Skeletal muscle satellite cell (primary cell): ENCODE measurements around the gene DDX20. TPM values are rescaled to one million over a fixed set of nuclear protein-coding genes. Genes with fewer than 3 reads are reported as not detected.

Experiments used
- H3K27me3 ChIP-seq: 2 replicates; pipeline ENCODE4 v1.7.0; 2013; ENCODE audit warnings: low read length; ENCODE audit not compliant: control insufficient read depth, insufficient read depth
- H3K36me3 ChIP-seq: 2 replicates; pipeline ENCODE4 v1.7.0; 2013; ENCODE audit warnings: mild to moderate bottlenecking, control low read depth, low read length; ENCODE audit not compliant: insufficient read depth
- H3K4me1 ChIP-seq: 2 replicates; pipeline ENCODE4 v1.7.0; 2013; ENCODE audit warnings: low read length; ENCODE audit not compliant: control insufficient read depth, insufficient read depth
- H3K4me2 ChIP-seq: 2 replicates; pipeline ENCODE4 v1.7.0; 2013; ENCODE audit warnings: mild to moderate bottlenecking, low read length
- H3K4me3 ChIP-seq: 2 replicates; pipeline ENCODE4 v1.7.0; 2013; ENCODE audit warnings: low read length
- H3K9ac ChIP-seq: 2 replicates; pipeline ENCODE4 v1.7.0; 2013; ENCODE audit warnings: mild to moderate bottlenecking, low read depth, low read length, moderate library complexity
- H3K9me3 ChIP-seq: replicated peaks from 2 replicates; pipeline ENCODE4 v1.7.0; 2013; ENCODE audit warnings: mild to moderate bottlenecking, control low read depth, low read length
- total RNA-seq: library from RNA; depleted of rRNA; stranded (reverse); fragments of >200 nt; gene quantifications from 2 replicates; pipeline ENCODE4 v1.2.3, GENCODE V29; 2012; rRNA removed

The DDX20 gene
- 15.0 and 19.9 TPM in 2 replicates for total RNA-seq

GRCh38 chr1:111755331-111756123 lies at the start of gene DDX20:
Gene DDX20, plus strand, starts transcription at chr1:111755901. Its CDS starts 24 bp downstream, at chr1:111755925.
- H3K4me1 ChIP-seq, result peaks cover 17% of the 10 kb centered on the region
- H3K4me3 ChIP-seq, result peak within 1 kb of the TSS; percentile 77
- peak within 1 kb of the TSS; percentile 93 for H3K4me2 ChIP-seq
- no peaks in the 10 kb centered on the region for H3K9me3 ChIP-seq
- H3K27me3 ChIP-seq, result peaks cover 3% of the 10 kb centered on the region
- peaks cover 4% of the 10 kb centered on the region for H3K36me3 ChIP-seq
- H3K9ac ChIP-seq, result peak within 1 kb of the TSS; percentile 80

- no peak overlapping the region for H3K9ac ChIP-seq
- H3K4me1 ChIP-seq, result peaks cover 9% of the 10 kb centered on the region
- peaks cover 37% of the 10 kb centered on the region for H3K36me3 ChIP-seq
Observed at GRCh38 chr1:111706921-111707320, 48.8 kb upstream of the DDX20 start.

GRCh38 chr1:111707906-111708305 lies 47.8 kb upstream of the DDX20 start:
- H3K9ac ChIP-seq, result no peak overlapping the region
- peaks cover 33% of the 10 kb centered on the region for H3K36me3 ChIP-seq
- no peak overlapping the region for H3K4me2 ChIP-seq

More at GRCh38 chr1:111706921-111707320, 48.8 kb upstream of the DDX20 start:
- Histone ChIP-seq H3K4me2 (no peak overlapping the region), H3K27me3 (no peaks in the 10 kb centered on the region), H3K4me3 (no peak overlapping the region), H3K9me3 (no peaks in the 10 kb centered on the region)

GRCh38 chr1:111709986-111710385 lies 45.7 kb upstream of the DDX20 start:
- Histone ChIP-seq H3K9ac (no peak overlapping the region), H3K4me3 (no peak overlapping the region), H3K4me1 (peaks cover 9% of the 10 kb centered on the region), H3K4me2 (no peak overlapping the region), H3K27me3 (no peaks in the 10 kb centered on the region), H3K9me3 (no peaks in the 10 kb centered on the region), H3K36me3 (peaks cover 20% of the 10 kb centered on the region)

More at GRCh38 chr1:111707906-111708305, 47.8 kb upstream of the DDX20 start:
- Histone ChIP-seq H3K9me3 (no peaks in the 10 kb centered on the region), H3K4me1 (peaks cover 9% of the 10 kb centered on the region), H3K27me3 (no peaks in the 10 kb centered on the region), H3K4me3 (no peak overlapping the region)

- Histone ChIP-seq H3K4me1 (peaks cover 9% of the 10 kb centered on the region), H3K9me3 (no peaks in the 10 kb centered on the region), H3K27me3 (no peaks in the 10 kb centered on the region), H3K9ac (no peak overlapping the region), H3K4me3 (no peak overlapping the region), H3K4me2 (no peak overlapping the region), H3K36me3 (no peaks in the 10 kb centered on the region)
Observed at GRCh38 chr1:111716333-111716732, 39.4 kb upstream of the DDX20 start.

- Histone ChIP-seq H3K9ac (no peak overlapping the region), H3K4me2 (no peak overlapping the region), H3K9me3 (no peaks in the 10 kb centered on the region), H3K27me3 (no peaks in the 10 kb centered on the region), H3K4me1 (peaks cover 20% of the 10 kb centered on the region), H3K4me3 (no peak overlapping the region), H3K36me3 (no peaks in the 10 kb centered on the region)
Observed at GRCh38 chr1:111717450-111717849, 38.3 kb upstream of the DDX20 start.

GRCh38 chr1:111719135-111719534 lies 36.6 kb upstream of the DDX20 start:
- H3K9ac ChIP-seq, result no peak overlapping the region
- H3K27me3 ChIP-seq, result no peaks in the 10 kb centered on the region
- no peak overlapping the region for H3K4me3 ChIP-seq
- H3K9me3 ChIP-seq, result no peaks in the 10 kb centered on the region
- no peak overlapping the region for H3K4me2 ChIP-seq
- H3K4me1 ChIP-seq, result peaks cover 20% of the 10 kb centered on the region
- H3K36me3 ChIP-seq, result no peaks in the 10 kb centered on the region

GRCh38 chr1:111719674-111720132 lies 36.0 kb upstream of the DDX20 start:
- H3K9me3 ChIP-seq, result no peaks in the 10 kb centered on the region
- no peak overlapping the region for H3K4me3 ChIP-seq
- no peaks in the 10 kb centered on the region for H3K36me3 ChIP-seq
- H3K27me3 ChIP-seq, result no peaks in the 10 kb centered on the region
- peaks cover 20% of the 10 kb centered on the region for H3K4me1 ChIP-seq
- no peak overlapping the region for H3K9ac ChIP-seq
- no peak overlapping the region for H3K4me2 ChIP-seq

- H3K27me3 ChIP-seq, result no peaks in the 10 kb centered on the region
- no peak overlapping the region for H3K9ac ChIP-seq
- no peaks in the 10 kb centered on the region for H3K36me3 ChIP-seq
- no peaks in the 10 kb centered on the region for H3K9me3 ChIP-seq
- no peak overlapping the region for H3K4me2 ChIP-seq
- peaks cover 26% of the 10 kb centered on the region for H3K4me1 ChIP-seq
- no peak overlapping the region for H3K4me3 ChIP-seq
Observed at GRCh38 chr1:111720274-111720976, 35.3 kb upstream of the DDX20 start.

GRCh38 chr1:111720977-111721786 lies 34.5 kb upstream of the DDX20 start:
- no peaks in the 10 kb centered on the region for H3K36me3 ChIP-seq
- no peaks in the 10 kb centered on the region for H3K27me3 ChIP-seq
- no peak overlapping the region for H3K9ac ChIP-seq
- peaks cover 26% of the 10 kb centered on the region for H3K4me1 ChIP-seq
- no peak overlapping the region for H3K4me2 ChIP-seq
- no peaks in the 10 kb centered on the region for H3K9me3 ChIP-seq
- no peak overlapping the region for H3K4me3 ChIP-seq
